ENCODE data around the gene MED9.
"Not testable (repeated sequence)": the region's sequence is repeated elsewhere in the genome, so short reads cannot be mapped to it uniquely, and the experiment has no call there.

The MED9 gene

GRCh38 chr17:17476865-17477467, at the start of gene MED9:
MED9 (plus strand) TSS chr17:17477000; CDS start chr17:17477042, 42 bp downstream.
- DNase-seq (ENCODE audit: low spot score) = peak; percentile 87

- no peak for DNase-seq (ENCODE audit: low spot score)
Observed at GRCh38 chr17:17429222-17429621, 47.6 kb upstream of the MED9 start.

- DNase-seq (ENCODE audit: low spot score) = not testable (repeated sequence)
Observed at GRCh38 chr17:17430924-17431323, 45.9 kb upstream of the MED9 start.

- no peak for DNase-seq (ENCODE audit: low spot score)
Observed at GRCh38 chr17:17431605-17432004, 45.2 kb upstream of the MED9 start.

- no peak for DNase-seq (ENCODE audit: low spot score)
Observed at GRCh38 chr17:17433000-17433703, 43.6 kb upstream of the MED9 start.

GRCh38 chr17:17434477-17434876, 42.3 kb upstream of the MED9 start:
- no peak for DNase-seq (ENCODE audit: low spot score)

GRCh38 chr17:17435323-17435722, 41.5 kb upstream of the MED9 start:
- peak; percentile 26 for DNase-seq (ENCODE audit: low spot score)

GRCh38 chr17:17437461-17437860, 39.3 kb upstream of the MED9 start:
- DNase-seq (ENCODE audit: low spot score) = no peak

- no peak for DNase-seq (ENCODE audit: low spot score)
Observed at GRCh38 chr17:17437893-17438292, 38.9 kb upstream of the MED9 start.

GRCh38 chr17:17440010-17440843, 36.6 kb upstream of the MED9 start:
- peak; percentile 65 for DNase-seq (ENCODE audit: low spot score)

- no peak for DNase-seq (ENCODE audit: low spot score)
Observed at GRCh38 chr17:17440938-17441675, 35.7 kb upstream of the MED9 start.

- no peak for DNase-seq (ENCODE audit: low spot score)
Observed at GRCh38 chr17:17443173-17443572, 33.6 kb upstream of the MED9 start.

GRCh38 chr17:17445296-17445924, 31.4 kb upstream of the MED9 start:
- no peak for DNase-seq (ENCODE audit: low spot score)

- peak; percentile 98 for DNase-seq (ENCODE audit: low spot score)
Observed at GRCh38 chr17:17445925-17446665, 30.7 kb upstream of the MED9 start.

- no peak for DNase-seq (ENCODE audit: low spot score)
Observed at GRCh38 chr17:17446666-17447155, 30.1 kb upstream of the MED9 start.

- no peak for DNase-seq (ENCODE audit: low spot score)
Observed at GRCh38 chr17:17447264-17447663, 29.5 kb upstream of the MED9 start.

- DNase-seq (ENCODE audit: low spot score) = no peak
Observed at GRCh38 chr17:17448076-17448475, 28.7 kb upstream of the MED9 start.

GRCh38 chr17:17448723-17449122, 28.1 kb upstream of the MED9 start:
- no peak for DNase-seq (ENCODE audit: low spot score)

GRCh38 chr17:17453088-17453487, 23.7 kb upstream of the MED9 start:
- no peak for DNase-seq (ENCODE audit: low spot score)

GRCh38 chr17:17454276-17454675, 22.5 kb upstream of the MED9 start:
- no peak for DNase-seq (ENCODE audit: low spot score)

GRCh38 chr17:17454700-17455099, 22.1 kb upstream of the MED9 start:
- DNase-seq (ENCODE audit: low spot score) = not testable (repeated sequence)

Measured in SW480 (cell line).